Stimulated activated CD4-positive, alpha-beta T cell treated with anti-CD3 and anti-CD28 coated beads, Interleukin-12 subunit alpha, Interleukin-12 subunit beta, amount 100 ng/mL, for 4 hours (primary cell): ENCODE results near the gene TM9SF1.

Experiments
- DNase-seq: peaks from one replicate; pipeline ENCODE4 v3.0.0-alpha.2; 2020

Gene TM9SF1, protein sequence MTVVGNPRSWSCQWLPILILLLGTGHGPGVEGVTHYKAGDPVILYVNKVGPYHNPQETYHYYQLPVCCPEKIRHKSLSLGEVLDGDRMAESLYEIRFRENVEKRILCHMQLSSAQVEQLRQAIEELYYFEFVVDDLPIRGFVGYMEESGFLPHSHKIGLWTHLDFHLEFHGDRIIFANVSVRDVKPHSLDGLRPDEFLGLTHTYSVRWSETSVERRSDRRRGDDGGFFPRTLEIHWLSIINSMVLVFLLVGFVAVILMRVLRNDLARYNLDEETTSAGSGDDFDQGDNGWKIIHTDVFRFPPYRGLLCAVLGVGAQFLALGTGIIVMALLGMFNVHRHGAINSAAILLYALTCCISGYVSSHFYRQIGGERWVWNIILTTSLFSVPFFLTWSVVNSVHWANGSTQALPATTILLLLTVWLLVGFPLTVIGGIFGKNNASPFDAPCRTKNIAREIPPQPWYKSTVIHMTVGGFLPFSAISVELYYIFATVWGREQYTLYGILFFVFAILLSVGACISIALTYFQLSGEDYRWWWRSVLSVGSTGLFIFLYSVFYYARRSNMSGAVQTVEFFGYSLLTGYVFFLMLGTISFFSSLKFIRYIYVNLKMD

DNA sequence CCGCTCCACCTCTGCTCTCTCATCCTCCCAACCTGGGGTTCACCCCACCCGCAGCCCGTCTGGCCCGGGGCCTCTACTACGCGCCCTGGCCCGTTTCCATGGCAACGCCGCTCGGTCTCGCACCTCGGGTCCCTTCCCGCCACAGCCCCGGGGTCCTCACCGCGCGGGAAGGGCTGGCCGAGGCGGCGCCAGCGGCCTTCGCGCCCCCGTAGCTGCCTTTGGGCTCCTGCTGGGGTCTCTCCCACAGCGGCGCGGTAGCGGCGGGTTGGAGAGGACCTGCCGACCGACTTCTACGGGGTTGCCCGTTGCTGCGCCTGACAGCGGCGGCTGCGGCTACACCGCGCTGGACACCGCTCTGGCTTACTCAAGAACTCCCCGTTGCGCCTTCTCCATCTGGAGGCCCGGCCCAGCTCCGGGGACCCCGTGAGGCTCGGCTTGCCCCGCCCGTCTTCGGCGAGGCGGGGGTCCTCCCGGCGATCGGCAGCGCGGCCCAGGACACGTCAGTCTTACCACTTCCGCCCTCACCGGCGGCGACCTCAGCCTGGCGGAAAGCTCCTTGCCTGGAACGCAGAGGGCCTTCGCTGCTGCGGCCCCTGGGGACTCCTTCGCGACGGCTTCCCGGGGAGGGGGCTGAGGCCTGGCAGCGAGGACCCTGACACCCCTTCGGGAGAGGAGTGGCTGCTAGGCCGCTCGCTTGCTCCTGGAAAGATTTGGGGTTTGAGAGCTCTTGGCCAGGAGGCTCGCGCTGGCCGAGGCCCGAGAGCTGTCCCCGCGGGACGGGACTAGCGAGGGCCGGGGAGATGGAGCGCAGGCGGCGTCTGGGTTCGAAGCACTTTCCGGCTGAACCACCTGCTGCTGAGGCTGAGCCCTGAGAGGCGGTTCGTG is at the start of gene TM9SF1:
TSS of gene TM9SF1 (minus strand) at position 256 of the 885 bp plus-strand sequence. CDS start 422 bp downstream, outside the sequence.
- DNase-seq, result peak; percentile 82

DNA sequence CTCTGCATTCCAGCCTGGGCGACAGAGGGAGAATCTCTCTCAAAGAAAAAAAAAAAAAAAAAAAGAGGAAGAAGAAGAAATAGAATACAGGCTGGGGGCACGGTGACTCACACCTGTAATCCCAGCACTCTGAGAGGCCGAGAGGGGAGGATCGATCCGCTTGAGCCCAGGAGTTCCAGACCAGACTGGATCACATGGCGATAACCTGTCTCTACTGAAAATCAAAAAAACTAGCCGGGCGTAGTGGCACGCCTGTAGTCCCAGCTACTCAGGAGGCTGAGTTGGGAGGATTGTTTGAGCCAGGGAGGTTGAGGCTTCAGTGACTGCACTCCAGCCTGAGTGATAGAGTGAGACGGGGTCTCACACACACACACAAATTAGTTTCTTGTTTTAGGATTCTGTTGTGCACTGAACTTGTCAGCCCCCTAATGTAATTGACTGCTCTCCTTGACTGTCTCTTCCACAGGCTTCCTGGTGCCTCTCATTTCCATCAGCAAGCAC is 48.1 kb upstream of the TM9SF1 start:
- DNase-seq, result no peak

GRCh38 chr14:24241829-24242443 is 46.7 kb upstream of the TM9SF1 start:
- peak; percentile 92 for DNase-seq

DNA sequence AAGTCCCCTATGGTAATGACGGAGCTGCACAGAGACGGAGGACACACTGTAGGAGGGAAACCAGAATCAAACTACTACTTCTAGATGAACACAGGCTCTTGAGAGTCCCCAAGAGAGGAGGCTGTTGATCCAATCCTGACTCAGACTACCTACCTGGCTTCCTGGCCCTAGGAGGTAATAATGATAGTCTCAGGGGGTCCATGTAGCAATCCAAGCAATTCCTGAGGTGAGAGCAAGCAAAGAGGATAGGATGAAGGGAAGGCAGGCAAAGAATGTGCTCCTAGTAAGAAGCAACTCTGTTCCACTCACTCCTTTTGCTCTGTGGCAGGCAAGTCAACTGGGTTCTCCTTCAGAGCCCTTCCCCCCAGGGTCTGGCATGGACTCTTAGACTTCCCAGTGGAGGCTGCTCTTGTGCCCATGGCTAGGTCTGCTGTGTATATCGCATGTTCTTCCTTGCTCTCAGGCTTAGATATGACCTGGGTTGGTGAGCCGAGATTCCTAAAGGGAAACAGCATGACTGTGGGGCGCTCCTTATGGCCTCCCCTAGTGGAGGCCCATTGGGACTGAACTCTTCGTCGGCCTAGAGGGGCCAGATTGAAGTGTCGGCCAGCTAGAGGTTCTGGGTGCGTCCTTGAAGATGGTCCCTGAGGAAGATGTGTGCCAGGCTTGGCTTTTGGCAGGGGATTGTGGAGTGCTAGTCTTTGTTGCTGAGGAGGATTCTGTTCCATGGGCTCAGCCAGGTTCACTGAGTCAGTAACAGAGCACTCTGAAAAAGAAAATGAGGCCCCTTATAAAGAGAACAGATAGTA is 45.1 kb upstream of the TM9SF1 start:
- DNase-seq, result no peak

GRCh38 chr14:24238527-24239037 is 43.3 kb upstream of the TM9SF1 start:
- DNase-seq, result no peak

- DNase-seq, result no peak
Measured at GRCh38 chr14:24238123-24238522, 42.9 kb upstream of the TM9SF1 start.

DNA sequence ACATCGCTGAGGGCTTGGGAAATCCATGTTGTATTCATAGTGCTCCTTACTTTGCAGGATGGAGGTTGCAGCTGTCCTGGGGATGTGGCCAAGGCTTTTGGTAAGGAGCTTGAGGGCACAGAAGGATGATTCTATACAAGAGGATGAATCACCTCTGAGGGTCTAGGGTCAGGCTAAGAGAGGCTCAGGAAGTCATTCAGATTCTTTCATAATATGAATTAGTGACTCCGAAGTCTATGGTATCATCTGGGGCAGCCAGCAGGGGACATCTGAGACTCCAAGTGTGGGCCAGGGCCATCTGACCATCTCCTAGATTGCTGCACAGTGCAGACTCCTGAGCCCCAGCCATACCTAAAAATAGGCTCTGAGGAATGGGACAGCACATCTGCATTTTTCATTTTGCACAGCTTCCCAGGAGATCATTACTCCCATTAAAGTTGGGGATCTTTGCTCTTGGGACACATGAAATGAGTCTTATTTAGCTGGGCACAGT is 42.3 kb upstream of the TM9SF1 start:
- no peak for DNase-seq

GRCh38 chr14:24236689-24237462 is 41.6 kb upstream of the TM9SF1 start:
- no peak for DNase-seq

- no peak for DNase-seq
Measured at GRCh38 chr14:24235804-24236688, 40.8 kb upstream of the TM9SF1 start.

DNA sequence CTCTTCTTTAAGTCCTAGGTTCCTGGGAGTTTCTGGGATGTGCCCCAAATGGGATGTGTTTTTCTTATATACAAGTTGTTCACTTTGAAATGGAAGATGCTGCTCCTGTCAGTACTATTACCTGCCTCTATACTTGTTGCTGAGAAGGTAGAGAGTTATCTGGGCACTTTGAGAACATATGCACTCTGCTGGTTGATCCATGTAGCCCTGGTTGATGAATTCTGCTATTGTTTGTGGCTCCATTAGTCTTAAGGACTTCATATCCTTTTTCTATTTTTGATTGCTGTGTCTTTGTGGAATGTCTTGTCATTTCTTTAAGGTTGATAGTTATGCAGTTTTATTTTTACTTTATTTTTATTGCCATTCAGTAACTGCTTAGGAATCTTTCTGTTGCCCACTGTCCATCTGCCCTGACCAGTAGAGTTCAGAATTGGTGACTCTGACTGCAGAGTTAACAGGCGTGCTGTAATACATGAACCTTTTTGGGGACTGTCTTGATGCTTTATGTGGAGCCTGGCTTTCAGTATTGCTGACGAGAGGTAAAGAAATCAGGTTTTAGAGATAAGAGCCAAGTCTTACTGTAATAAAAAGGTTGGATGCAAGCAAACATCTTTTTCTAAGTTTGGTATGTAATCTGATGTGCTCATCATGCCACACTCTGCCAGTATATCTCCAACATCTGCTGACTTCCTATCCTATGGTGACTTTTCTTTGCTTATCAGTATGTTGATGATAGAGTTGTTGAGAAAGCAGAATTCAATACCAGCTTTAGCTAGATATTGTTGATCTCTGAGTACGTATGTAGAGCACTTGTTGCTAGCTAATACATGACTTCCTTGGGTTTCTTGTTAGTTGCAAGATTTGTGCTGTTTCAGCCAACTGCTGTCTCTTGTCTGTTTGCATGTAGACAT is 39.1 kb upstream of the TM9SF1 start:
- no peak for DNase-seq

GRCh38 chr14:24233538-24233866 is 38.3 kb upstream of the TM9SF1 start:
- DNase-seq, result no peak

DNA sequence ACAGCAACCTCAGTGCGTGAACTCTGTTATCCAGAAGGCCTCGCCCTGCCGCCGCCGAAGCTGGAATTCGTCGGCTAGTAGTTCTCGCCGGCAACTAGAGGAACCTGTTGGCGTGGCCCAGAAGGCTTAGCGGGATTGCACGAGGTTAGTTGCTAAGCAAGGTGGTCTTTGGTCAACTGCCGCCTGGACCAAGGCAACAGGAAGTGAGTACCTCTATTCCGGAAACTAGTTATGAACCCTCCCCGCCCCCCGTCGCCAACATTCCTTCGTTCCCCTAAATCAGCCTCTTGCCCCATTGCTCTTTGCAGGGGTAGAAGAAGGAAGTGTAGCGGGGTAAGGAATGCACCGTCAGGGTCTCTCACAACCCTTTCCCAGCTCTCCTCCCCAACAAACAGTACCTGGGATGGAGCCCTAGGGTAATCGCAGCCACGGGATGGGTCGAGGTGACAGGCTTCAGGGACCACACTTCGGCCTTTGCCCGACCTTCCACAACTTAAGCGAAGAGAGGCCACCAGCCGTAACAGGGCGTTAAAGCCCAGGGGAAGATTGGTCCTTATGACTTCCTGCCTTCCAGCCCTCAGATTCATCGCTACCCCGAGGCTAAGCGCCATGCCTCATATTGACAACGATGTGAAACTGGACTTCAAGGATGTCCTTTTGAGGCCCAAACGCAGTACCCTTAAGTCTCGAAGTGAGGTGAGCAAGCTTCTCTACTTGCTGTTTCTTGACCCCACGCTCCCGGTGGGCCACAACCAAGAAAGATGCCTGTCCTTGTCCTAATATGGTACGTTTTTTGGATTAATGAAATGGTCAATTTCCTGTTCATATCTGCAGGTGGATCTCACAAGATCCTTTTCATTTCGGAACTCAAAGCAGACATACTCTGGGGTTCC is 37.6 kb upstream of the TM9SF1 start, which contains the start of gene GMPR2:
TSS of gene GMPR2 (plus strand) at position 285 of the 893 bp plus-strand sequence. CDS start at position 610, 325 bp downstream.
- DNase-seq, result peak; percentile 60

- DNase-seq, result peak; percentile 85
Measured at GRCh38 chr14:24232121-24232644, 36.9 kb upstream of the TM9SF1 start, which contains the start of gene NEDD8. Gene NEDD8 (minus strand): TSS chr14:24232367. CDS start chr14:24232267, 100 bp downstream.

- DNase-seq, result no peak
Measured at GRCh38 chr14:24231263-24232120, 36.3 kb upstream of the TM9SF1 start.

DNA sequence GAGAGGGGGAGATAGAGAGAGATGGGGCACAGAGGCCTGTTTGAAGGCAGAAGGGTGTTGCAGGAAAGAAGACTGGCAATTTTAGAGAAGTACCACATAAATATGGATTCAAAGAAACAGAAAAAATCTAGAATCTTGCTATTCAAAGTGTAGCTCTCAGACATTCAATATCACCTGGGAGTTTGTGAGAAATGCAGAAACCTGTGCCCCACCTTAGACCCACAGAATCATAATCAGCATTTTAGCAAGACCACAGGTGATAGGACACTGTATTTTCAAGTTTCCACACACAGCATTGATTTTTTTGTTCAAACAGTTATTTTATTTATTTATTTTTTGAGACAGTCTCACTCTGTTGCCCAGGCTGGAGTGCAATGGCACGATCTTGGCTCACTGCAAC is 33.7 kb upstream of the TM9SF1 start:
- no peak for DNase-seq

DNA sequence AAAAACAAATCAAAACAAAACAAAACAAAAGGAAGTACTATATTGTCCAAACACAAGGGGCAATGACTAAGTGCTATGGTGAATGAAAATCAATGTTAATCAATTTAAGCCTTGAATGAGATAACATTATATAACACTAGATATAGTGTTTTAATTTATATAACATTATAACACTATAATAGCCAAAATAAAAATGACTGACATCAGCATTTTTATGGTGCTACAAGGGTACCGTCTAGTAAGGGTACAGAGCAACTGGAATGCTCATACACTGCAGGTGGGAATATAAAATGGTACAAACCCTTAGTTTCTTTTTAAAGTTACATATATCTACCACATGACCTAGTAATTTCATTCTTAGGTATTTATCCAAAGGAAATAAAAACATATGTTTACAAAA is 31.2 kb upstream of the TM9SF1 start:
- DNase-seq, result no peak
